ENCODE results near the gene STYK1.
"Not testable (repeated sequence)": the region's sequence is repeated elsewhere in the genome, so short reads cannot be mapped to it uniquely, and the experiment has no call there.

Gene STYK1

DNA sequence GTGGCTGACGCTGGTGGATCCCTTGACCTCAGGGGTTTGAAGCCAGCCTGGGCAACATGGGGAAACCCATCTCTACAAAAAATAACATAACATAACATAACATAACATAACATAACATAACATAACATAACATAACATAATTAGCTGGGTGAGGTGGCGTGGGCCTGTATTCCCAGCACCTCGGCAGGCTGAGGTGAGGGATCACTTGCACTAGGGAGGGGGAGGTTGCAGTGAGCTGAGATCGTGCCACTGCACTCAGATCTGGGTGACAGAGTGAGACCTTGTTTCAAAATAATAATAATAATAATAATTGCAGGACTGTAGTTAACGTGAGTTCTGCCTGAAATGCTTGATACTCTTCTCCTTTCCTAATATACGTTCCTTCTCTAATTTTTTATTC is 61.7 kb downstream of the STYK1 start:
- H4K8ac ChIP-seq (ENCODE audit: low read depth, low read length): no peak overlapping the region
- no peak overlapping the region for H2AK5ac ChIP-seq (ENCODE audit: low read depth, low read length)
- no peak overlapping the region for H3K23ac ChIP-seq (ENCODE audit: low read depth, low read length, poor library complexity)
- H3K4me2 ChIP-seq (ENCODE audit: insufficient read depth, low read length, poor library complexity, severe bottlenecking): no peak overlapping the region
- no peak overlapping the region for H2BK15ac ChIP-seq (ENCODE audit: low read length)
- no peak overlapping the region for H3K4ac ChIP-seq (ENCODE audit: low read length)
- H2BK5ac ChIP-seq (ENCODE audit: low read length): no peak overlapping the region
- WGBS, 2 donors (ENCODE audit: extremely low coverage in 2 of 2, insufficient read length in 2 of 2, insufficient replicate concordance in 1 of 2): no CpG with 5 or more reads among the region's 6 CpGs
- peaks cover 3 to 4% of the 10 kb centered on the region in 2 donors for H3K4me1 ChIP-seq (ENCODE audit: control insufficient read depth in 2 of 2, insufficient read depth in 1 of 2, low read depth in 1 of 2, low read length in 2 of 2)
- no peak overlapping the region for H4K91ac ChIP-seq (ENCODE audit: low read depth, low read length, poor library complexity)
- no peak overlapping the region for H3K14ac ChIP-seq (ENCODE audit: low read length)
- no peak overlapping the region for H3K18ac ChIP-seq (ENCODE audit: low read length)
- peak overlapping the region in 1 of 2 donors; percentile 79 for H3K4me3 ChIP-seq (ENCODE audit: low read length in 2 of 2)
- peaks cover 4% of the 10 kb centered on the region for H3K79me1 ChIP-seq (ENCODE audit: low read depth, low read length)
- H2AFZ ChIP-seq (ENCODE audit: low read length): no peak overlapping the region
- no peak overlapping the region for H2BK120ac ChIP-seq (ENCODE audit: low read depth, low read length)
- peaks cover 3 to 54% of the 10 kb centered on the region in 2 donors for H3K36me3 ChIP-seq (replicated peaks in 1 of 2; ENCODE audit: control insufficient read depth in 2 of 2, insufficient read depth in 2 of 2, low read length in 2 of 2)
- no peak for DNase-seq (ENCODE audit: low spot score)
- no peaks in the 10 kb centered on the region for H3K27me3 ChIP-seq (ENCODE audit: control insufficient read depth in 3 of 3, insufficient read depth in 3 of 3, low read depth in 1 of 3, low read length in 3 of 3)
- no peak overlapping the region for H3K27ac ChIP-seq (replicated peaks; ENCODE audit: low read length)
- no peaks in the 10 kb centered on the region for H3K9me3 ChIP-seq (replicated peaks in 1 of 2; ENCODE audit: control insufficient read depth in 2 of 2, insufficient read depth in 1 of 2, low read depth in 1 of 2, low read length in 2 of 2)
- no peak overlapping the region for H2BK12ac ChIP-seq (ENCODE audit: low read length)
- no peak overlapping the region for H3K9ac ChIP-seq (ENCODE audit: low read depth, low read length, poor library complexity)

DNA sequence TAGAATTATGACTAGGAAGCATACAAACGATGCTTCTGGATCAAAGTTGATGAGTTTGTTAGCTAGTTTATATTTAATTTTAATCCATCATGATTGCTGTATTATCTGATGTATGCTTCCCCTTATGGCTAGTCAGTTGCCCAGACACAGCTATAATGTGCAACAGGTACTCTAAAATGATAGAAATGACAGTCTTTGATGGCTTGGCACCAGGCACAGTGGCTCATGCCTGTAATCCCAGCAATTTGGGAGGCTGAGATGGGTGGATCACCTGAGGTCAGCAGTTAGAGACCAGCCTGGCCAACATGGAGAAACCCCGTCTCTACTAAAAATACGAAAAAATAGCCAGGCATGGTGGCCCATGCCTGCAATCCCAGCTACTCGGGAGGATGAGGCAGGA is 62.6 kb downstream of the STYK1 start:
- peaks cover 4 to 63% of the 10 kb centered on the region in 2 donors for H3K36me3 ChIP-seq (replicated peaks in 1 of 2; ENCODE audit: control insufficient read depth in 2 of 2, insufficient read depth in 2 of 2, low read length in 2 of 2)
- not testable (repeated sequence) for H3K9me3 ChIP-seq (replicated peaks in 1 of 2; ENCODE audit: control insufficient read depth in 2 of 2, insufficient read depth in 1 of 2, low read depth in 1 of 2, low read length in 2 of 2); H2BK120ac ChIP-seq (ENCODE audit: low read depth, low read length); DNase-seq (ENCODE audit: low spot score); H3K27me3 ChIP-seq (ENCODE audit: control insufficient read depth in 3 of 3, insufficient read depth in 3 of 3, low read depth in 1 of 3, low read length in 3 of 3); H3K9ac ChIP-seq (ENCODE audit: low read depth, low read length, poor library complexity); H3K23ac ChIP-seq (ENCODE audit: low read depth, low read length, poor library complexity); H3K79me1 ChIP-seq (ENCODE audit: low read depth, low read length); H3K27ac ChIP-seq (replicated peaks; ENCODE audit: low read length); H2BK12ac ChIP-seq (ENCODE audit: low read length); H4K91ac ChIP-seq (ENCODE audit: low read depth, low read length, poor library complexity); H3K4me3 ChIP-seq (ENCODE audit: low read length in 2 of 2); H3K4me2 ChIP-seq (ENCODE audit: insufficient read depth, low read length, poor library complexity, severe bottlenecking); H2BK15ac ChIP-seq (ENCODE audit: low read length); H2BK5ac ChIP-seq (ENCODE audit: low read length); H3K14ac ChIP-seq (ENCODE audit: low read length); H4K8ac ChIP-seq (ENCODE audit: low read depth, low read length); H3K4me1 ChIP-seq (ENCODE audit: control insufficient read depth in 2 of 2, insufficient read depth in 1 of 2, low read depth in 1 of 2, low read length in 2 of 2); H3K18ac ChIP-seq (ENCODE audit: low read length); H3K4ac ChIP-seq (ENCODE audit: low read length); H2AK5ac ChIP-seq (ENCODE audit: low read depth, low read length); H2AFZ ChIP-seq (ENCODE audit: low read length)
- no CpG with 5 or more reads among the region's 4 CpGs for WGBS, 2 donors (ENCODE audit: extremely low coverage in 2 of 2, insufficient read length in 2 of 2, insufficient replicate concordance in 1 of 2)

DNA sequence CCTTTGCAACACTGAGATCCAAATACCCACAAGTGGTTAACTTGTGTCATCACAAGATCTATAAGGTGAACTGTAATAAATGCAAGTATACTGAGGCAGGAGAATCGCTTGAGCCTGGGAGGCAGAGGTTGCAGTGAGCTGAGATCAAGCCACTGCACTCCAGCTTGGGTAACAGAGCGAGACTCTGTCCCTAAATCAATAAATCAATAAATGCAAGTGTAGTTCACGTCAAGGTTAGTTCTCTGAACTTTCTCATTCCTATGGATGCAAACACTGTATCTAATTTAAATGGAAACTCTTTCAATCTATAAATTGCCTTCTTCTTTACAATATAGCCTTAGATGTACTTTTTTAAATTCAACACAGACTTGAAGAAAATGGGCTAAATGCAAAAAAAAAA is 63.7 kb downstream of the STYK1 start:
- no peak overlapping the region for H4K91ac ChIP-seq (ENCODE audit: low read depth, low read length, poor library complexity)
- H3K18ac ChIP-seq (ENCODE audit: low read length): no peak overlapping the region
- no peak overlapping the region for H2AK5ac ChIP-seq (ENCODE audit: low read depth, low read length)
- no peak for DNase-seq (ENCODE audit: low spot score)
- no peak overlapping the region for H3K4me2 ChIP-seq (ENCODE audit: insufficient read depth, low read length, poor library complexity, severe bottlenecking)
- H3K14ac ChIP-seq (ENCODE audit: low read length): no peak overlapping the region
- H2AFZ ChIP-seq (ENCODE audit: low read length): no peak overlapping the region
- no peak overlapping the region for H2BK15ac ChIP-seq (ENCODE audit: low read length)
- H2BK120ac ChIP-seq (ENCODE audit: low read depth, low read length): no peak overlapping the region
- no peaks in the 10 kb centered on the region for H3K27me3 ChIP-seq (ENCODE audit: control insufficient read depth in 3 of 3, insufficient read depth in 3 of 3, low read depth in 1 of 3, low read length in 3 of 3)
- H3K36me3 ChIP-seq (replicated peaks in 1 of 2; ENCODE audit: control insufficient read depth in 2 of 2, insufficient read depth in 2 of 2, low read length in 2 of 2): peaks cover 4 to 74% of the 10 kb centered on the region in 2 donors
- H3K27ac ChIP-seq (replicated peaks; ENCODE audit: low read length): no peak overlapping the region
- H3K4me3 ChIP-seq (ENCODE audit: low read length in 2 of 2): no peak overlapping the region
- no CpG with 5 or more reads among the region's 3 CpGs for WGBS, 2 donors (ENCODE audit: extremely low coverage in 2 of 2, insufficient read length in 2 of 2, insufficient replicate concordance in 1 of 2)
- no peaks in the 10 kb centered on the region for H3K9me3 ChIP-seq (replicated peaks in 1 of 2; ENCODE audit: control insufficient read depth in 2 of 2, insufficient read depth in 1 of 2, low read depth in 1 of 2, low read length in 2 of 2)
- H2BK5ac ChIP-seq (ENCODE audit: low read length): no peak overlapping the region
- H2BK12ac ChIP-seq (ENCODE audit: low read length): no peak overlapping the region
- peaks cover 3 to 4% of the 10 kb centered on the region in 2 donors for H3K4me1 ChIP-seq (ENCODE audit: control insufficient read depth in 2 of 2, insufficient read depth in 1 of 2, low read depth in 1 of 2, low read length in 2 of 2)
- no peak overlapping the region for H4K8ac ChIP-seq (ENCODE audit: low read depth, low read length)
- no peak overlapping the region for H3K9ac ChIP-seq (ENCODE audit: low read depth, low read length, poor library complexity)
- peaks cover 4% of the 10 kb centered on the region for H3K79me1 ChIP-seq (ENCODE audit: low read depth, low read length)
- H3K23ac ChIP-seq (ENCODE audit: low read depth, low read length, poor library complexity): no peak overlapping the region
- H3K4ac ChIP-seq (ENCODE audit: low read length): no peak overlapping the region

DNA sequence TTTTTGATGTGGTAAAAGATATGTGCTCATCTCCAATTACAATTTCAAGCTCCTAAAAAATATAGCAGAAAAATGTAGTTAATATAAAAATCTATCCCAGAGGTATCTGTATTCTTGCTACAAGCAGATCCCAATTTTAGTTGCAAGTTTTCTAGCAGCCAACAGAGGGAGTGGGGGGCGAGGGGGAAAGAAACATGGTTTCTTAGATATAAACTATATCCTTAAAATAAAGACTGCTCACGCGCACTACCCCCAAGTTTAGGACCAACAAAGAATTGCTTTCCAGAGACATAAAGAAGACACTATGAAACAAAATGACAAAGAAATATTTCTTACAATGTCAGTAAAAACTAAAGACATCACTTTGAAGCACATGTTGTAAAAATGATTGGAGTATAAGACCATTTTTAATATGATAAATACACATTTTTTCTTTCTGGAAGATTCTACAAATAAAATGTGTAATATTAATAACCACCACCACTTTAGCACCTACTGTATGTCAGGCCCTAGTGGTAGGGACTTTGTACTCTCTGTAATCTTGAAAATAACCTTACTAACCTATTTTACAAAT is 65.9 kb downstream of the STYK1 start:
- H3K14ac ChIP-seq (ENCODE audit: low read length): no peak overlapping the region
- H3K23ac ChIP-seq (ENCODE audit: low read depth, low read length, poor library complexity): no peak overlapping the region
- H4K91ac ChIP-seq (ENCODE audit: low read depth, low read length, poor library complexity): no peak overlapping the region
- no peak overlapping the region for H2BK120ac ChIP-seq (ENCODE audit: low read depth, low read length)
- H3K4me1 ChIP-seq (ENCODE audit: control insufficient read depth in 2 of 2, insufficient read depth in 1 of 2, low read depth in 1 of 2, low read length in 2 of 2): peaks cover 3 to 4% of the 10 kb centered on the region in 2 donors
- H3K9me3 ChIP-seq (replicated peaks in 1 of 2; ENCODE audit: control insufficient read depth in 2 of 2, insufficient read depth in 1 of 2, low read depth in 1 of 2, low read length in 2 of 2): no peaks in the 10 kb centered on the region
- H3K4me2 ChIP-seq (ENCODE audit: insufficient read depth, low read length, poor library complexity, severe bottlenecking): no peak overlapping the region
- no peaks in the 10 kb centered on the region for H3K27me3 ChIP-seq (ENCODE audit: control insufficient read depth in 3 of 3, insufficient read depth in 3 of 3, low read depth in 1 of 3, low read length in 3 of 3)
- no peak overlapping the region for H3K4me3 ChIP-seq (ENCODE audit: low read length in 2 of 2)
- no peak overlapping the region for H3K4ac ChIP-seq (ENCODE audit: low read length)
- H3K18ac ChIP-seq (ENCODE audit: low read length): no peak overlapping the region
- no peak overlapping the region for H2AFZ ChIP-seq (ENCODE audit: low read length)
- H2BK12ac ChIP-seq (ENCODE audit: low read length): no peak overlapping the region
- DNase-seq (ENCODE audit: low spot score): no peak
- no peak overlapping the region for H3K27ac ChIP-seq (replicated peaks; ENCODE audit: low read length)
- no peak overlapping the region for H2AK5ac ChIP-seq (ENCODE audit: low read depth, low read length)
- H2BK15ac ChIP-seq (ENCODE audit: low read length): no peak overlapping the region
- H2BK5ac ChIP-seq (ENCODE audit: low read length): no peak overlapping the region
- H3K36me3 ChIP-seq (replicated peaks in 1 of 2; ENCODE audit: control insufficient read depth in 2 of 2, insufficient read depth in 2 of 2, low read length in 2 of 2): peaks cover 8 to 91% of the 10 kb centered on the region in 2 donors
- peaks cover 2% of the 10 kb centered on the region for H3K79me1 ChIP-seq (ENCODE audit: low read depth, low read length)
- no peak overlapping the region for H4K8ac ChIP-seq (ENCODE audit: low read depth, low read length)
- no CpG with 5 or more reads among the region's 3 CpGs for WGBS, 2 donors (ENCODE audit: extremely low coverage in 2 of 2, insufficient read length in 2 of 2, insufficient replicate concordance in 1 of 2)
- H3K9ac ChIP-seq (ENCODE audit: low read depth, low read length, poor library complexity): no peak overlapping the region
